PC-3 (cell line): ENCODE data around the gene POLA1.

Experiments used
- EZH2phosphoT487 ChIP-seq: fragments of 300-600 bp; sonication (generic); IDR thresholded peaks from 2 replicates; pipeline ENCODE4 v1.6.1; 2018; ENCODE audit warnings: mild to moderate bottlenecking, antibody characterized with exemption, low read length, borderline replicate concordance
- TF ChIP-seq, protein P1 (sequence below): fragments of 300-600 bp; sonication (generic); conservative IDR thresholded peaks from 2 replicates; pipeline ENCODE4 v1.5.1; 2017; ENCODE audit warnings: antibody characterized with exemption, low read depth, mild to moderate bottlenecking, low read length

DNA sequence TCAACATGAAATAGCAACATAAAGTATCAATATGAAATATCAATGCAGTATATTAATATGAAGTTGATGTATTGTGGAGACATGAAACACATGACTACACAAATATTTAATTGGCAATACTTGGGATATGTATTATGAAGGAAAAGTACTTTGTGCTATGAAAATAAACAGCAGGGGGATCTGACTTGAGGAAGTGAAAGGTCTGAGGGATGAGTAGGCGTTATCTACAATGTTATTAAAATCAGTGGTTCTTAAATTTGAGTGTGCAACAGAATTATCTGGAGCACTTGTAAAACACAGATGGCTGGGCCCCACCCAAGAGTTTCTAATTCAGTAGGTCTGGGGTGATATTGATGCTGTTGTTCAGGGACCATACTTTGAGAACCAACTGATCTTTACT, 349.5 kb downstream of the POLA1 start:
- TF ChIP-seq, protein P1, sequence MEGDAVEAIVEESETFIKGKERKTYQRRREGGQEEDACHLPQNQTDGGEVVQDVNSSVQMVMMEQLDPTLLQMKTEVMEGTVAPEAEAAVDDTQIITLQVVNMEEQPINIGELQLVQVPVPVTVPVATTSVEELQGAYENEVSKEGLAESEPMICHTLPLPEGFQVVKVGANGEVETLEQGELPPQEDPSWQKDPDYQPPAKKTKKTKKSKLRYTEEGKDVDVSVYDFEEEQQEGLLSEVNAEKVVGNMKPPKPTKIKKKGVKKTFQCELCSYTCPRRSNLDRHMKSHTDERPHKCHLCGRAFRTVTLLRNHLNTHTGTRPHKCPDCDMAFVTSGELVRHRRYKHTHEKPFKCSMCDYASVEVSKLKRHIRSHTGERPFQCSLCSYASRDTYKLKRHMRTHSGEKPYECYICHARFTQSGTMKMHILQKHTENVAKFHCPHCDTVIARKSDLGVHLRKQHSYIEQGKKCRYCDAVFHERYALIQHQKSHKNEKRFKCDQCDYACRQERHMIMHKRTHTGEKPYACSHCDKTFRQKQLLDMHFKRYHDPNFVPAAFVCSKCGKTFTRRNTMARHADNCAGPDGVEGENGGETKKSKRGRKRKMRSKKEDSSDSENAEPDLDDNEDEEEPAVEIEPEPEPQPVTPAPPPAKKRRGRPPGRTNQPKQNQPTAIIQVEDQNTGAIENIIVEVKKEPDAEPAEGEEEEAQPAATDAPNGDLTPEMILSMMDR = no peak
- TF ChIP-seq EZH2phosphoT487 = no peak
